SK-N-SH (cell line): Measurements from ENCODE around the gene MPST. TPM values are rescaled to one million over a fixed set of nuclear protein-coding genes. Genes with fewer than 3 reads are reported as not detected.

Experiments used
- CTCF ChIA-PET: fragments of 300-600, 350-600 bp; formaldehyde crosslinking; extraction: SDS; loops from one replicate; lab custom pipeline; 2021; lab: Yijun Ruan, JAX
- POLR2A ChIA-PET: fragments of 350-600 bp; sonication (Branson Sonifier 250); formaldehyde crosslinking; extraction: SDS; loops from one replicate; lab custom pipeline; 2020; ENCODE audit warnings: antibody characterized with exemption, inconsistent platforms; lab: Yijun Ruan, JAX
- DNase-seq: peaks from one replicate; pipeline ENCODE4 v3.0.0; 2012
- H2AFZ ChIP-seq: fragments of 200-600 bp; sonication (generic); 2 replicates; pipeline ENCODE4 v1.8.1; 2016; ENCODE audit warnings: antibody characterized with exemption, mild to moderate bottlenecking, low read depth
- H3F3A ChIP-seq: fragments of 200-600 bp; sonication (generic); replicated peaks from 2 replicates; pipeline ENCODE3; 2016; ENCODE audit warnings: antibody characterized with exemption, mild to moderate bottlenecking; ENCODE audit not compliant: insufficient read depth
- H3K27ac ChIP-seq, 2 experiments: fragments of 200-500 bp in 1 of 2; fragments of 200-600 bp in 1 of 2; sonication (Bioruptor generic) in 1 of 2; sonication (generic), shearing (Covaris generic) in 1 of 2; 2 replicates each; pipeline versions ENCODE4 v1.5.1 to v1.6.1; 2014 to 2016; ENCODE audit warnings: low read depth in 2 of 2, inconsistent platforms in 1 of 2, low read length in 1 of 2, mild to moderate bottlenecking in 1 of 2, mixed read lengths in 1 of 2
- H3K27me3 ChIP-seq: fragments of 200-600 bp; sonication (generic), shearing (Covaris generic); 2 replicates; pipeline ENCODE4 v1.6.1; 2016; ENCODE audit warnings: mixed run types; ENCODE audit not compliant: insufficient read depth
- H3K36me3 ChIP-seq, 2 experiments: fragments of 200-500 bp in 1 of 2; fragments of 200-600 bp in 1 of 2; sonication (Bioruptor generic) in 1 of 2; sonication (generic) in 1 of 2; replicated peaks in 1 of 2; 2 replicates each; pipeline versions ENCODE3 to v1.5.1; 2014 to 2016; ENCODE audit warnings: low read length in 1 of 2, mild to moderate bottlenecking in 1 of 2; ENCODE audit not compliant: insufficient read depth in 2 of 2, control insufficient read depth in 1 of 2
- H3K4me1 ChIP-seq, 2 experiments: fragments of 200-500 bp in 1 of 2; fragments of 200-600 bp in 1 of 2; sonication (Bioruptor generic) in 1 of 2; sonication (generic), shearing (Covaris generic) in 1 of 2; 2 replicates each; pipeline versions ENCODE4 v1.5.1 to v1.6.1; 2014 to 2016; ENCODE audit warnings: low read depth in 1 of 2, low read length in 1 of 2, mixed run types in 1 of 2; ENCODE audit not compliant: insufficient read depth in 2 of 2, control insufficient read depth in 1 of 2
- H3K4me2 ChIP-seq: fragments of 200-600 bp; sonication (generic), shearing (Covaris generic); 2 replicates; pipeline ENCODE4 v1.6.1; 2017; ENCODE audit warnings: mixed run types
- H3K4me3 ChIP-seq, 2 experiments: fragments of 200-500 bp in 1 of 2; fragments of 200-600 bp in 1 of 2; sonication (Bioruptor generic) in 1 of 2; sonication (generic), shearing (Covaris generic) in 1 of 2; 2 replicates each; pipeline versions ENCODE4 v1.5.1 to v1.8.1; 2014 to 2016; ENCODE audit warnings: low read depth in 2 of 2, inconsistent platforms in 1 of 2, low read length in 1 of 2, mild to moderate bottlenecking in 1 of 2, mixed read lengths in 1 of 2, moderate library complexity in 1 of 2
- H3K79me2 ChIP-seq: fragments of 200-600 bp; sonication (generic); 2 replicates; pipeline ENCODE4 v1.8.1; 2017; ENCODE audit warnings: mild to moderate bottlenecking; ENCODE audit not compliant: insufficient read depth
- H3K9ac ChIP-seq: fragments of 200-600 bp; sonication (generic); 2 replicates; pipeline ENCODE4 v1.6.1; 2017; ENCODE audit warnings: mixed run types
- H3K9me2 ChIP-seq: fragments of 200-600 bp; sonication (generic); 2 replicates; pipeline ENCODE4 v1.6.1; 2017; ENCODE audit warnings: mixed run types
- H3K9me3 ChIP-seq: fragments of 200-600 bp; sonication (generic); 2 replicates; pipeline ENCODE4 v1.6.1; 2017; ENCODE audit warnings: mixed run types, mild to moderate bottlenecking, moderate library complexity
- H4K20me1 ChIP-seq: fragments of 200-600 bp; sonication (generic); 2 replicates; pipeline ENCODE4 v1.6.1; 2017; ENCODE audit warnings: mild to moderate bottlenecking, mixed run types; ENCODE audit not compliant: insufficient read depth
- ELF1 ChIP-seq: IDR thresholded peaks from 2 replicates; pipeline ENCODE4 v1.4.0; 2012
- EP300 ChIP-seq, 2 experiments: IDR thresholded peaks; 2 replicates each; pipeline versions ENCODE4 v1.4.0 to v1.6.1; 2012; ENCODE audit warnings: borderline replicate concordance in 1 of 2, low read depth in 1 of 2, low read length in 1 of 2
- FOXM1 ChIP-seq: IDR thresholded peaks from 2 replicates; pipeline ENCODE4 v1.4.0; 2012; ENCODE audit warnings: low read depth, mild to moderate bottlenecking
- JUND ChIP-seq: IDR thresholded peaks from 2 replicates; pipeline ENCODE4 v1.4.0; 2012
- MXI1 ChIP-seq: IDR thresholded peaks from 2 replicates; pipeline ENCODE4 v1.6.1; 2012; ENCODE audit warnings: mild to moderate bottlenecking, low read depth, low read length, improper control_type of control experiment
- NFIC ChIP-seq: IDR thresholded peaks from 2 replicates; pipeline ENCODE4 v1.4.0; 2012; ENCODE audit warnings: borderline replicate concordance
- NRF1 ChIP-seq: IDR thresholded peaks from 2 replicates; pipeline ENCODE4 v1.6.1; 2012; ENCODE audit warnings: low read depth, mild to moderate bottlenecking, low read length
- RAD21 ChIP-seq: IDR thresholded peaks from 2 replicates; pipeline ENCODE4 v1.6.1; 2012; ENCODE audit warnings: mild to moderate bottlenecking, low read length
- REST ChIP-seq: IDR thresholded peaks from 2 replicates; pipeline ENCODE4 v1.6.1; 2012; ENCODE audit warnings: mild to moderate bottlenecking, low read depth, low read length, moderate library complexity
- RFX5 ChIP-seq: IDR thresholded peaks from 2 replicates; pipeline ENCODE4 v1.6.1; 2012; ENCODE audit warnings: mild to moderate bottlenecking, improper control_type of control experiment, low read length
- USF1 ChIP-seq: IDR thresholded peaks from 2 replicates; pipeline ENCODE4 v1.4.0; 2012; ENCODE audit warnings: low read depth, borderline replicate concordance
- YY1 ChIP-seq: IDR thresholded peaks from 2 replicates; pipeline ENCODE4 v1.4.0; 2012; ENCODE audit warnings: low read depth, mild to moderate bottlenecking
- WGBS: methylation state at CpG from one replicate; pipeline ENCODE4 v1.1.6; 2017; ENCODE audit warnings: low lambda C conversion rate; 5-methylcytosine and 5-hydroxymethylcytosine counted together
- polyA plus RNA-seq, 3 experiments: library from polyadenylated mRNA; depleted of rRNA; stranded (reverse); fragments of >200 nt; gene quantifications; 2 replicates each; pipeline ENCODE4 v1.2.3, GENCODE V29; 2012

The MPST gene
- polyA plus RNA-seq, 1 of the 3 experiments (the other 2 are of a cell fraction) = 60.4 TPM

DNA sequence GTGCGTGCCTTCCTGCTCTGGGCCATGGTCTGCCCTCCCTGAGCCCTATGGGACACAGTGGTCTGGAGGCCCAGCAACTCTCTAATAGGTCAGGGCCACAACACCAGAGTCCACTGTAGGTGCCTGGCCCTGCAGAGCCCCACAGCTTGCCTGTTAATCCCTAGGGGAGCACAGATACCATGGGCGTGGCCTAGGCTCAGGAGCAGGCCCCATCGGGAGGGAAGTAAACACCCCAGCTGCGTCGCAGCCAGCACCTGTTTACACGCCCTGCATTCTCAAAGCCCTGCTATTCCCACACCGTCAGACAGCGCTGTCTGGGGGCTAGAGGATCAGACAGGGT lies 34.5 kb downstream of the MPST start:
- no peaks in the 10 kb centered on the region for H3K9me3 ChIP-seq
- no peak for DNase-seq
- H3K4me1 ChIP-seq = peaks cover 0 to 10% of the 10 kb centered on the region in 2 experiments; a peak in 1 of 4 replicates
- ChIA-PET CTCF (no interaction called here), POLR2A (no interaction called here)
- H3K36me3 ChIP-seq = peaks cover 0 to 48% of the 10 kb centered on the region in 2 experiments
- TF ChIP-seq RAD21 = no peak
- no peak for TF ChIP-seq NFIC
- no peak for TF ChIP-seq MXI1
- no peak for TF ChIP-seq ELF1
- no peak for TF ChIP-seq RFX5
- TF ChIP-seq JUND = no peak
- TF ChIP-seq FOXM1 = no peak
- H4K20me1 ChIP-seq = no peaks in the 10 kb centered on the region
- H3K27me3 ChIP-seq = no peaks in the 10 kb centered on the region
- H3F3A ChIP-seq = no peaks in the 10 kb centered on the region
- no peak overlapping the region for H3K4me3 ChIP-seq
- no peak overlapping the region for H3K9ac ChIP-seq
- no peak overlapping the region for H3K4me2 ChIP-seq
- H3K27ac ChIP-seq = no peak overlapping the region
- peaks cover 16% of the 10 kb centered on the region; the same call in 1 of the 2 replicates for H3K79me2 ChIP-seq
- no peaks in the 10 kb centered on the region for H3K9me2 ChIP-seq
- 92% methylated on average over 8 of the region's 8 CpGs for WGBS
- H2AFZ ChIP-seq = no peak overlapping the region

DNA sequence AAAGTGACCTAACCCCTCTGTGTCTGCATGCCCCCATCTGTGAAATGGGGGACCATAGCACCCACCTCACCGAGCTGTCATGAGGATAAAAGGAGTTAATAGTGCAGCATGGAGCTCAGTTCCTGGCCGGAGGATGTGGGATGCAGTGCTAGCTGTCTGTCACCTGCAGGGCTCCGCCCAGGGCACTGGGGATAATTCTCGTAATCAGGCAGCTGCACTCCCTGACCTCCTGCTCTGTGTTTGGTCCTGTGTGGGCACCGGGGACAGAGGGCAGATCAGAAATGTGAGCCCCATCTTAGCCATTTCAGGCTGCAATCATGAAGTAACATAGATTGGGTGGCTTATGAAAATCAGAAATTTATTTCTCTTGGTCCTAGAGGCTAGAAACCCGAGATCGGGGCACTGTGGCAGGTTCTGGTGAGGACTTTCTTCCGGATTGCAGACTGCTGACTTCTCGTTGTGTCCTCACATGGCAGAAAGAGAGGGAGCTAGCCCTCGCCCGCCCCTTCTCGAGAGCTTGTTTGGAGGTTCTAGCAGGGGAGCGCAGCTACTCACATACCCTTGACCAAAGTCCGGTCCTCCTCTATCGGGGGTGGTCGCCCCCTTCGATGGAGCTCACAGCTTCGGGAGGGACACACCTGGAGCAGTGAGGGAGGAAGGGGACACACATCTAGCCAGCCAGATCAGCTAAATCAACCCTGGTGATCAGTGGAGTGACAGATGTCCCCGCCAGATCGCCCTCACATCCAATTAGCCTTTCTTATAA lies 35.2 kb downstream of the MPST start:
- TF ChIP-seq YY1 (no peak), EP300 (IDR thresholded peaks at IDR 0.05; ENCODE audit: borderline replicate concordance in 1 of 2, low read depth in 1 of 2, low read length in 1 of 2) (no peak), NRF1 (no peak), REST (no peak), USF1 (no peak)
- H3K27ac ChIP-seq = no peak overlapping the region
- ChIA-PET CTCF (interaction anchor here (1.2 to 1.4 kb wide), 3 partner anchors 9 to 32 kb away, joined by 3 read pairs; no protein-coding TSS in a partner anchor), POLR2A (no interaction called here)
- 96% methylated on average over 16 of the region's 20 CpGs for WGBS
- no peaks in the 10 kb centered on the region for H3K27me3 ChIP-seq
- no peaks in the 10 kb centered on the region for H3F3A ChIP-seq
- DNase-seq = no peak
- no peak overlapping the region for H3K4me2 ChIP-seq
- H3K9me3 ChIP-seq = no peaks in the 10 kb centered on the region
- H3K9me2 ChIP-seq = no peaks in the 10 kb centered on the region
- peaks cover 0 to 10% of the 10 kb centered on the region in 2 experiments; a peak in 1 of 4 replicates for H3K4me1 ChIP-seq
- H3K79me2 ChIP-seq = peaks cover 16% of the 10 kb centered on the region; the same call in 1 of the 2 replicates
- H4K20me1 ChIP-seq = no peaks in the 10 kb centered on the region
- no peak overlapping the region for H2AFZ ChIP-seq
- H3K4me3 ChIP-seq = no peak overlapping the region
- H3K9ac ChIP-seq = no peak overlapping the region
- peaks cover 0 to 53% of the 10 kb centered on the region in 2 experiments for H3K36me3 ChIP-seq
